T47D (cell line): ENCODE data around the gene LAMC2.

Source experiments
- DNase-seq, 2 experiments: peaks; one replicate each; pipeline versions ENCODE4 v3.0.0 to v3.0.0-alpha.2; 2011 to 2012; ENCODE audit warnings: low read depth in 1 of 2, low spot score in 1 of 2
- JUND ChIP-seq: IDR thresholded peaks from 2 replicates; pipeline ENCODE4 v1.6.1; 2012; ENCODE audit warnings: low read depth
- in situ Hi-C: cut with HindIII; loops from 2 replicates; pipeline ENCODE4 v1.10.0; 2016; ENCODE audit warnings: low sequenced_read_pairs, low pct_unique_long_range_greater_than_20kb

Gene LAMC2

DNA sequence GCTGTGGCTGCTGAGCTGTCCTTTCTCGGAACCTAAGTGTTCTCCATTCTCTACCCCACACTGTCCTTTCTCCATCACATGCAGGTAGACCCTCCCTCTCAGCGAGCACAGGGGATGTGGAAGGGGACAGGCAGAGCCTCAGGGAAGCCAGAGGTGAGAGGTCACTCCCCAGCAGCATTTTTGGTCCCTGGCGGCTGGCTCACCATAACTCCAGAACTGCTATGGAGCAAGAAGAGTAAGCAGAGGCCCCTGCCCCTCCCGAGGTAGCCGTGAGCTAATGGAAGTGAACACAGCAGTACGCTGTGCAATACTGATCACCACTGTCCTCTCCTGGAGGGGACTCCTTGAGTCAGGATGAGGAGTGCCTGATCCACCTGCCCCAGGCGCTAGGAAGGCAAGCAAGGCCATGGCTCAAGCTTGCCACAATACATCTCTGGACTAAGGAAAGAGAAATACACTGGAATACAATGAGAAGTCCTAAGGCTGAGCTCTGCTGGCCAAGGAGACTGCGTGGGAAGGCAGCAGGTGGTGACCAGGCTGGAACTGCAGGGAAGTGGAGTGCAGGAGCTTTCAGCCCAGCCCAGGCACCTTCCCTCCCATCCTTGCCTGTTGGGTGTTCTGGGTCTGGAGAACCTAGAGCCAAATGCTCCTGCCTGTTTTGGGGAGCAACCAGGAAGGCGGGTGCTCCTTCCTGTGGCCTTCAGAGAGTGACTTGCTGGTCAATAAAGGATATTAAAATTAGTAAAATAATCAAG lies 96.2 kb downstream of the LAMC2 start:
- no peak for DNase-seq
- TF ChIP-seq JUND, result no peak
- in situ Hi-C loops, result no loop called here

DNA sequence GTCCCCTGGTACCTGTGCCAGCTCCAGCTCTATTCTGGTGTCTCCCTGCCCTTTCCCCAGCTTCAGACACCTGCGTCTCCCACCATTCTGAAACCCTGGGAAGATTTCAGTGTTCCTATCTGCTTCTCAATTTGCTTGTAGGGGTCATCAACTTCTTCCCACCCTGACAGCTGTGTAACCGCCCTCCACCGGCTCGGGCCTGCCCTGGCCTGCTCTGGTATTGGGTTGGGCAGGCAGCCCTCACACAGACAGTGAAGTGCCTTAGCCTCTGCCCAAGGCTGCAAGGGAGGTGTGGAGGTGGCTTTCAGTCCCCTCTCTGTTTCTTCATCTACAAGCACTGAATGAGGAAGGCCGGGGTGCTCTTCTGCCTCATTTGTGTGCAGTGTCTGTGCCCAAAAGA lies 97.2 kb downstream of the LAMC2 start:
- no peak for DNase-seq
- in situ Hi-C loops, result no loop called here
- no peak for TF ChIP-seq JUND

DNA sequence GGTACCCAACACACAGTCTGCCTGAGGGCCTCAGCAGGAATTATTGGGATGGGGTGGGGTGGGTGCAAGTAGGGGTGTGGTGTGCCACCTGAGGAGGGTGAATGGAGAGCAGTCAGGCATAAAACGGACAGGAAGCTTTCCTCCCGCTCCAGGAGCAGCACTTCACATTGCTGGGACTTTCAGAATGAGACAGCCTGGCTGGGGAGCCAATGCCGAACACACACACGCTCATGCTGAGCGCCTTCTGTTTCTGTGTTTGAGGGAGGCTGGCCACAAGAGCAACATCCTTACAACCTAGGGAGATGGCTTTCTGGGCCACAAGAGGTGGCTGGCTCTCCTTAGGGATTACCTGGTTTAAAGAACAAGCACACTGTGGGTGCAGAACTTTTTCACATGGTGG lies 98.0 kb downstream of the LAMC2 start:
- in situ Hi-C loops, result no loop called here
- no peak for DNase-seq
- no peak for TF ChIP-seq JUND

DNA sequence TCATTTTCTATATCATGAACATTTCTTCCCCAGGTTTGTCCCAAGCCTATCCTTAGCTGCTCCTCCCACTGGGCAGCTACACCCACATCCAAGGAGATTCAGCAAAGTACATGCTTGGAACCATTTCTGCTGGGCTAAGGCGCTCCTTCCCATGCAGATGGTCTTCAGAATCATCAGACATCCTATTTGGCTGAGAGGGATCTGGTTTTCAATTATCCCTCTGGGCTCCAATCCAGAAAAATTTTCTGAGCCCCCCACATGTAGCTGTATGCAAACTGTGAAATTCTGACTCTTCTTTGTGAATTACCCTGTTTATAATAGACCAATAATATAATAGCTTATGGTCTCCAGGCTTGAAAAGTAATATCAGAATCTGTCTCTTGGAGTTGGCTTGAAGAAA lies 99.2 kb downstream of the LAMC2 start:
- in situ Hi-C loops, result no loop called here
- DNase-seq, result no peak
- no peak for TF ChIP-seq JUND

DNA sequence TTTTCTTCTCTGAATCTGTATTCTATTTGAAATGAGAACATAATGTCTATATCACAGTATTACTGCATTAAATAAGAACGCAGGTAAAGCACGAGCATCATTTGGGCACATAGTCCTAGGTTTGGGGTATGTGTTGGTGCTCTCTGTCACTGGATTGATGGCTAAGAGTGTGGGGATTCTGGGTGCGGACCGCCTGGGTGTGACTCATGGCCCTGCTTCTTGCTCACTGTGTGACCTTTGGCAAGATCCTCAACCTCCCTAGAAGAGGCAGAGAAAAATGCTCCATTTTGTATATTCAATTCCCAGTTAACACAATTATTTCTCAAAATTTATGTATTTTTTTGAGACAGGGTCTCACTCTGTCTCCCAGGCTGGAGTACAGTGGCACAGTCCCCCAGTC lies 99.7 kb downstream of the LAMC2 start:
- TF ChIP-seq JUND, result no peak
- in situ Hi-C loops, result no loop called here
- DNase-seq, result no peak

DNA sequence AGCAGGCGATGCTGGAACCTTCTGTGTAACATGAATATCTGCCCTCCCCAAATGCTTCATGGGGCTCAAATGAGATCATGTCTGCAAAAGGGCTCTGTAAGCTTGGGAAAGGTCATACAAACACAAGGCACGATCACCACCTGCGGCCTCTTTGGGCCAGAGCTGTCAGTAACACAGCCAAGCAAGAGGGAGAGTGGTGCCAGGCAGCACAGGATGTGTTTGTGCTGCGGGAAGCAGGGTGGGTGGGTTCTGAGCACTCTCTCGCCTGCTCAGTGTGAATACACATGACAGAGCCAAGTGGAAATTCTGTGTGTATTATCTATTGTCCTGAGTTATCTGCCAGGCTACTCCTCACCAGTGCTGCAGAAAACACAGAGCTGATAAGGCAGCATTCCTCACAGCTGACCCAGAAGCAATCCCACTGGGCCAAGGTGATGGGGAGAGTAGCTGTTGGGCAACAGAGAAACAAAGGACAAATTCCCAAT lies 101.2 kb downstream of the LAMC2 start:
- TF ChIP-seq JUND, result no peak
- in situ Hi-C loops, result no loop called here
- no peak for DNase-seq

DNA sequence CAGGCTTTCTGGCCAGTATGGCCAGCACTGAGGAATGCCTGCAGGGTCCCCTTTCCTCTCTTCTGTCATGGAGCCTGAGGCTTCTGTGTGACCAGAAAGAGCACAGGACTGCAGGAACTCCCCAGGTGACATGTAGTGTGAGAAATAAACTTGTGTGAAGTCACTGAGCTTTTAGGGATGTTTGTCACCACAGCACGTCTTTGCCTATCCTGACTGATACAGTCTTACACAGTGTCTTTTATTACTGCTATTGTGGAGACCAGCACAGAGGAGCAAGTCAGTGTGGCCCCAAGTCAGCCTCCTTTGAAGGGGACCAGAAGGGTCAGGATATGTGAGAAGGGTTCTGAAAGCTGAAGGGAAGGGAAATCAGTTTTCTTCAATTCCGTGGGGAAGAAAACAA lies 102.5 kb downstream of the LAMC2 start:
- in situ Hi-C loops, result no loop called here
- TF ChIP-seq JUND, result no peak
- DNase-seq, result no peak

DNA sequence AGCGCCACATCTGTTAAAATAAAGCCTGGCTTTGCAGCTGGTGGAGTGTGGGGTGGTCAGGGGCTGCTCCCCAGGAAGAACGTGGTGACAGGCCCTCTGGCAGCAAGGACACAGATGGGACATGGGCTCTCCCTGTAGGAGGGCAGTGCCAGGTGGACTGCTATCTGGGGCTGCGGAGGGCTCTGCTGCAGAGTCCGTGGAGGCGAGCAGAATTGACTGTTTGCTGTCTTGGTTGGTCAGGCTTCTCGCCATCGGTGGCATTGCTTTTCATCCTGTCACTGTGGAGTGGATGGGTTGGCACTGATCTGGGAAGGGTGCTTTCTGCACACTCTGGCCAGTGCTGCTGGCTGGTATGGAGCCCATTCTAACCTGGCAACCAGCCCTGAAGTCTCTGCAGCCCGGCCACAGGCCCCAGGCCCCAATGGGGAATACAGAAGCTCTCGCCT lies 103.0 kb downstream of the LAMC2 start:
- in situ Hi-C loops, result no loop called here
- TF ChIP-seq JUND, result no peak
- no peak for DNase-seq

DNA sequence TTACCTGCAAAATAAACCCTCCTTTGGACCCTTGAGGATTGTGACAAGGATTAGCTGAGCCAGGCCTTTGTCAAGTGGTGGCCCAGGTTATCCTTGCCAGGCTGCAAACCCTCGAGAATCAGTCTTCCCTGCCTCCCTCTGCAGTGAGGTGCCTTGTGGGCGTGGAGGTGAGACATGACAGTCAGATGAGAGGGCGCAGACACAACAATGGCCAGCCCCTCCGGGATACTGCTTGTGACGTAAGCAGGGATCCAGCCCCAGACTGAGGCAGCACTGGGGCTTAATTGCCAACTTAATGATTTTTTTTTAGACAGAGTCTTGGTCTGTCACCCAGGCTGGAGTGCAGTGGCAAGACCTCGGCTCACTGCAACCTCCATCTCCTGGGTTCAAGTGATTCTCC lies 104.6 kb downstream of the LAMC2 start:
- TF ChIP-seq JUND, result no peak
- in situ Hi-C loops, result no loop called here
- no peak for DNase-seq

DNA sequence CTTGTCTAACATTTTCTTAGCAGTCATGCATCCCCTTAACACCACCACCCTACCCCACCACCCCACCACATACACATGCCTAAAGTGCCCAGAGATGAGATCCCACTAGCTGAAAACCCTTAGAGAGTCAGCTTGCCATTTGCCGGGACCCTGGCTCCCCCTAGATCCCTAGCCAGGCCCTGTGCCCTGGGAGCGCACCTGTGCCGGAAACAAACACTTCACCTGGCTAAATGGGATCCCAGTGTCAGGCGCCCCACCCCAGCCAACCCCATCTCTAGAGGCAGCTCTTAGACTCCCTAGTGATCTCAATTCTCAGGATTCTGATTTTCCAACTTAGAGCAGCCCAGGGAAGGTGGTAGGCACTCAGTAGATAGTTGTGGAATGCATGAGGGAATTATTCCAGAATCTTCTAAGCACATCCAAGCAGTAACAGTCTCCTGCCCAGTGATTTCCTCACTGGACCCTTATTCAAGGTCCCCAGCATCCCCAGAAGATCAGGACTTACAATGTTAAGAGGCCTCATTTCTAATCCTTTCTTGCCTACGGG lies 105.2 kb downstream of the LAMC2 start:
- in situ Hi-C loops, result no loop called here
- no peak for TF ChIP-seq JUND
- DNase-seq, result no peak

DNA sequence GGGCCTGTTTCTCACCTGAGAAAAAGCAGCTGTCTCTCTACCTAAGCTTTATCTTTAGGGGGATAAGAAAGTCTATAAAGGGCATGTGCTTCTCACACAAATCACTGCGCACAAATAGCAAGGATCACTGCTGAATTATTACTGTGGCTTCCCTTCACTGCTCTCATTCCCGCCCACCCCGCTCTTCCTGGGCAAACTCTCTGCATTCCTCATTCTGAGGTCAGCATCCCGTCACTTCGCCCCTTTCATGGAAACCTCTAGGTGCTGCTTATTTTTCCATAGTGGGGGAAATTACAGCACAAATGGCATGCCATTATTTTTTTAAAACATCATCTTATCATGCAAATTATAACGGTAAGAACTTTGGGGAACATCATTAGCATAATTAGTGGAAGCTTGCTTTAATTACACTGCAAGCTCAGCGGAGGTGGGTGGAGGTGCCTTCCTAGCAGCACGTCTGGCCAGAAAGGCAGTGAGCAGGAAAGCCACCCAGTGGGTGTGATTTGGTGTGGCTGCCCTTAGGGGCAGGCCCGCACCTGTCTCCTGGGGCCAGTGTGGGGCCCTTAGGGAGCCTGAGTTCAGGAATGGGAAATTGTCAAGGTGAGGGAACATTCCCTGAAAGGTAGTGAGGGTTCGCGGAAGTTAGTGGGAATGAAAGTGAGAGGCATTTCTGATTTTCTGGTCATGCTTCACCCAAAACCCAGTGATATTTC lies 105.9 kb downstream of the LAMC2 start:
- in situ Hi-C loops, result no loop called here
- no peak for DNase-seq
- TF ChIP-seq JUND, result no peak

DNA sequence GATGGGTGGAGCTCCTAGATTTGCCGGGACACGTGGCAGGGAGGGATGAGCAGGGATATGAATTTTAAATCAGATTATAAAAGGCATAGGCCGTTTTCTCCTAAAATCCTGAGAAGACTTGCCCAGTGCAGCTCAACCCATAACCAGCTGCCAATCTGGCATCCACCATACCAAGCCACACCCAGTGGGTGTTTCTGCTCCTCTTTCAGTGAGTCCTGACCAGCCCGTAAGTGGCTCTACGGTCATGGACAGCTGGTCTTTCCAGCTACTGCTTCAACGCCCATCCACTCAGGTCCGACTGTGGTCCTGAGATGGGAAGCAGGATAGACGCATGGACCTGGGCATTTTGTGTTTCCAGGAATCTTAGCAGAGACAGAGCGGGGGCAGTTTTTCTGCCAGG lies 107.2 kb downstream of the LAMC2 start:
- TF ChIP-seq JUND, result no peak
- no peak for DNase-seq
- in situ Hi-C loops, result no loop called here

DNA sequence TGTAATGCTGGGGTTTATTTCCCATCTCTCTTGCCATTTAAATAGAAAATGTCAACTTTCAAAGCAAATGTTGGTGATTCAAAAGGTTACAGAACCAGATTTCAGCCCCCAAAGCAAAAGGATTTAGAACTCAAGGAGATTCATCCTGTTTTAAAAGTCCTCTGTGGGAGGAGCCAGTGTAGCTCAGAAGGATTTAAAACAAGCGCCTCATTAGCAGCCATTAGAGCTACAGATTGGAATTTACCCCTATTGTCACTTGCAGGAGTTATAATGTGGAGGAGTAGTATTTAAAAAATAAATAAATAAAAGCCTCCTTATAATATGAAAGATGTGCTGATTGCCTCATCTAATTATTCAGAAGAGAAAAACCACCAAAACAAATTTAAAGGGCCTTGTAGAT lies 107.8 kb downstream of the LAMC2 start:
- no peak for DNase-seq
- in situ Hi-C loops, result no loop called here
- no peak for TF ChIP-seq JUND
